Measurements from ENCODE around the gene SMAD2.

DNA sequence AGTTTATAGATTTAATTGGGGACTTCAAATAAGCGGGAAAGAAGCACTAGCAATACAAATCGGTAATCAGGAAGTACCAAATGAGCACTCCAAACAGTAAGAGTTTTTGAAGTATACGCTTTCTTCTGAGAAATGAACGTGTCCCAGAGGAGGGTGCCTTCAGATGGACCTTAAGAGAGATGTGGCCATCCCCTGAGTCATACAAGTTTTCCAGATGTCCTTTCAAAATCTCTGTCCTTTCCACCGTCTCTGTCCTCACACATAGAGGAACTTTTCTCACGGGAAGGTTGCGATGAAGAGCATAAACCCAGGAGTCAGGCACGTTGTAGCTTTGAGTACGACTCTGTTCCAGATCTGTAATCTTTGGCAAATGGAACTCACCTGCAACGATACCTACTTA is 1.7 kb upstream of the SMAD2 start:
- TF ChIP-seq POLR2AphosphoS5 (IDR thresholded peaks at IDR 0.05; ENCODE audit: borderline replicate concordance, low read depth, low read length) (no peak), FOXP2 (optimal IDR thresholded peaks at IDR 0.05; ENCODE audit: control extremely low read depth, extremely low read length, insufficient read depth) (no peak), EZH2 (IDR thresholded peaks at IDR 0.05) (no peak)

Measured in SK-N-MC (cell line).